ENCODE results near the gene FAM110C.
"Not testable (repeated sequence)": the region's sequence is repeated elsewhere in the genome, so short reads cannot be mapped to it uniquely, and the experiment has no call there.

Gene FAM110C

GRCh38 chr2:44748-45341 is 1.5 kb downstream of the FAM110C start:
- DNase-seq (ENCODE audit: low read depth in 1 of 2, low spot score in 1 of 2) = no peak

GRCh38 chr2:42788-43187 is 3.5 kb downstream of the FAM110C start:
- no peak for DNase-seq (ENCODE audit: low read depth in 1 of 2, low spot score in 1 of 2)

- DNase-seq (ENCODE audit: low read depth in 1 of 2, low spot score in 1 of 2) = no peak
Measured at GRCh38 chr2:40465-40864, 5.8 kb downstream of the FAM110C start.

GRCh38 chr2:38155-38554 is 8.2 kb downstream of the FAM110C start:
- DNase-seq (ENCODE audit: low read depth in 1 of 2, low spot score in 1 of 2) = no peak

GRCh38 chr2:36318-36717 is 10.0 kb downstream of the FAM110C start:
- DNase-seq (ENCODE audit: low read depth in 1 of 2, low spot score in 1 of 2) = no peak

- no peak for DNase-seq (ENCODE audit: low read depth in 1 of 2, low spot score in 1 of 2)
Measured at GRCh38 chr2:35852-36251, 10.5 kb downstream of the FAM110C start.

GRCh38 chr2:33620-34019 is 12.7 kb downstream of the FAM110C start:
- no peak for DNase-seq (ENCODE audit: low read depth in 1 of 2, low spot score in 1 of 2)

- DNase-seq (ENCODE audit: low read depth in 1 of 2, low spot score in 1 of 2) = no peak
Measured at GRCh38 chr2:32068-32467, 14.2 kb downstream of the FAM110C start.

- no peak for DNase-seq (ENCODE audit: low read depth in 1 of 2, low spot score in 1 of 2)
Measured at GRCh38 chr2:29253-29652, 17.1 kb downstream of the FAM110C start.

GRCh38 chr2:28406-28975 is 17.8 kb downstream of the FAM110C start:
- no peak for DNase-seq (ENCODE audit: low read depth in 1 of 2, low spot score in 1 of 2)

GRCh38 chr2:26891-27290 is 19.4 kb downstream of the FAM110C start:
- DNase-seq (ENCODE audit: low read depth in 1 of 2, low spot score in 1 of 2) = no peak

GRCh38 chr2:25543-25942 is 20.8 kb downstream of the FAM110C start:
- DNase-seq (ENCODE audit: low read depth in 1 of 2, low spot score in 1 of 2) = no peak

GRCh38 chr2:24591-24990 is 21.7 kb downstream of the FAM110C start:
- DNase-seq (ENCODE audit: low read depth in 1 of 2, low spot score in 1 of 2) = not testable (repeated sequence)

GRCh38 chr2:24107-24506 is 22.2 kb downstream of the FAM110C start:
- no peak for DNase-seq (ENCODE audit: low read depth in 1 of 2, low spot score in 1 of 2)

- no peak for DNase-seq (ENCODE audit: low read depth in 1 of 2, low spot score in 1 of 2)
Measured at GRCh38 chr2:23283-23682, 23.0 kb downstream of the FAM110C start.

- not testable (repeated sequence) for DNase-seq (ENCODE audit: low read depth in 1 of 2, low spot score in 1 of 2)
Measured at GRCh38 chr2:22244-22643, 24.1 kb downstream of the FAM110C start.

GRCh38 chr2:20259-20658 is 26.0 kb downstream of the FAM110C start:
- not testable (repeated sequence) for DNase-seq (ENCODE audit: low read depth in 1 of 2, low spot score in 1 of 2)

- no peak for DNase-seq (ENCODE audit: low read depth in 1 of 2, low spot score in 1 of 2)
Measured at GRCh38 chr2:19505-19904, 26.8 kb downstream of the FAM110C start.

GRCh38 chr2:18402-19271 is 27.7 kb downstream of the FAM110C start:
- no peak for DNase-seq (ENCODE audit: low read depth in 1 of 2, low spot score in 1 of 2)

- not testable (repeated sequence) for DNase-seq (ENCODE audit: low read depth in 1 of 2, low spot score in 1 of 2)
Measured at GRCh38 chr2:15916-16315, 30.4 kb downstream of the FAM110C start.

GRCh38 chr2:11248-11941 is 34.9 kb downstream of the FAM110C start:
- peak in 1 of 2 donors; percentile 39 for DNase-seq (ENCODE audit: low read depth in 1 of 2, low spot score in 1 of 2)
